GM18517 (cell line): ENCODE data around the gene HCN4.

ENCODE experiments used
- ATAC-seq: cut with Tn5 transposase; IDR thresholded peaks from one replicate; pipeline ENCODE4 v1.9.1; 2021; ENCODE audit warnings: mild to moderate bottlenecking, moderate library complexity; ENCODE audit not compliant: unreplicated experiment

HCN4 gene

GRCh38 chr15:73382115-73382514 lies 13.4 kb upstream of the HCN4 start:
- ATAC-seq: no peak

DNA sequence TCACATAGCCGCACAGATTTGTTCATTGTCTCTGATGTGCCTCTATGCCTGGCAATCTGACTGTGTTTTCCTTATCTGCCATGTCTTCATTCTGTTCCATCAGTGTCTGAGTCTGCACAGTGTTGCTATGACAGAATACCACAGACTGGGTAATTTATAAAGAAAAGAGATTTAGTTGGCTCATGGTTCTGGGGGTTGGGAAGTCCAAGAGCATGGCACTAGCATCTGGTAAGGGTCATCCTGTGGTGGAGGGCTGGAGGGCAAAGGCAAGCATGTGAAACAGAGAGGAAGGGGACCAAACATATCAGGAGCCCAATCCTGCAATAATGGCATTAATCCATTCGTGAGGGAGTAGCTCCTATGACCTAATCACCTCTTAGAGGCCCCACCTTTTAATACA lies 11.9 kb upstream of the HCN4 start:
- no peak for ATAC-seq

DNA sequence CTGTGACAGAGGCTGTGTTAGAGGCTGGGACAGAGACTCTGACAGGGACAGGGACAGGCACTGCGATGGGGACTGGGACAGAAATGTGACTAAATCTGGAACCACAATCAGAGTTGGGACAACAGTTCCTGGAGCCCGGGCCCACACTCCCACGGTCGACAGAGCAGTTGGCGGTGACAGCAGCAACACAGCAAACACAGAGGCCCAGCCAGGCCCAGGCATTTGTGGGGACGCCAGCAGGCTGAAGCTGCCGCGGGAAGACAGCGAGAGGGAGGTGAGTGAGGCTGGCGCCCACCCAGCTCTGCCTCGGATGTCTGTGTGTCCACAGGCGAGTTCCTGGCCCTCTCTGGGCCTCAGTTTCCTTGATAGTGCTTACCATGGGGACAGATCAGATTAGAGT lies 9.3 kb upstream of the HCN4 start:
- ATAC-seq: no peak

DNA sequence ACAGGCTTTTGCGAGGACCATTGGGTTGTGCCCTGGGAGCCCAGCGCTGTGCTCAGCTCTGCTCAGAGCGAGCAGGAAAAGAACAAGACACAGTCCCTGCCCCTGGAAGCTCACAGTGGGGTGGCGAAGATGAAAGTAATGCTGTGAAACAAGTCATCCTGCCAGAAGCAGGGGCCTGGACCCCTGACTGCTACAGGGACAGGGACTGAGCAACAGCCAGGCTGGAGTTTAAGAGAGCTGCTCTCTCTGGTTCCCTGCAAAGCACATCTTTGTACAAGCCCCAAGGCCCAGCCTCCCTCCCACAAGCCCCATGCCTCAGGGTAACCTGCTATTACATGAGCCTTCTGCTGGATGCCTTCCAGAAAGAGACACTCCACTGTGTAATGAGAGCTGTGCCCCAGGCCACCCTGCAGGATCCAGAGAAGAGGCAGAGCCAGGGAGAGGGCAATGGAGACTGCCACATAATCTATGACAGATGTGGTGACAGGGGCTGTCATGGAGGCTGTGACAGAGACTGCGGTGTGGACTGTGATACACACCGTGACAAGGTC lies 7.1 kb upstream of the HCN4 start:
- ATAC-seq: no peak

DNA sequence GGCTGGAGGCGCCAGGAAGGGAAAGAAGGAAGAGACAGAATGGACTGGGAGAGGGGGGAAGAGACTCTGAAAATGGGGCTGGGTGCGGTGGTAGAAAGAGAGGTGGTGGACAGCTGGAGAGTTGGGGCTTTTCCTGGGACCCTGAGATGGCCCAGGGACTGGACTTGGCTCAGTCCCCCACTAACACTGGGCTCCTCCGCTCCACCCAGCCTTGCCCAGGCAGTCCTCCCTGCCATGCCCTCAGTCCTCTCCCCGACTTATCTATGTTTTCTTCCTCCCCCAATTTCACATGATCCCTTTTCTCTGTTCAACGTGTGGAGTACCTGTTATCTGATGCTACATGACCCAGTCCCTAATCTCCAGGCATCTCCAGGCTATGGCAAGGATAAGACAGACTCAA lies 6.3 kb upstream of the HCN4 start:
- ATAC-seq: no peak

- no peak for ATAC-seq
Measured at GRCh38 chr15:73374604-73375003, 5.8 kb upstream of the HCN4 start.

DNA sequence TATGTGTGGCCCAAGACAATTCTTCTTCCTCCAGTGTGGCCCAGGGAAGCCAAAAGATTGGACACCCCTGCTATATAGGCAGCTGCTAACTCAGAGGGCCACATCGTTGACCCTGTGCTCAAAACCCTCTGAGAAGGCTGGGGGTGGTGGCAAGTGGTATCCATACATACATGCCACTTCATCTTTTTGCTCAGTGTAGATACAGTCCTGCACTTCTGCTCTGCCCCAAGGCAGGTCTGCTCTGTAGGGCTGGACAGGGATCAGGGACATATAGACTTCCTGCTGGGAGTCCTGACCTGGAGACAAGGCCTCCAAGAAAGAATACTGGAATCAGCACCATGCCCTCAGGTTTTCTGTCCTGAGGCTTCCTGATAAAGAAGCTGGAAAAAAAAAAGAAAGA lies 4.5 kb upstream of the HCN4 start:
- no peak for ATAC-seq

DNA sequence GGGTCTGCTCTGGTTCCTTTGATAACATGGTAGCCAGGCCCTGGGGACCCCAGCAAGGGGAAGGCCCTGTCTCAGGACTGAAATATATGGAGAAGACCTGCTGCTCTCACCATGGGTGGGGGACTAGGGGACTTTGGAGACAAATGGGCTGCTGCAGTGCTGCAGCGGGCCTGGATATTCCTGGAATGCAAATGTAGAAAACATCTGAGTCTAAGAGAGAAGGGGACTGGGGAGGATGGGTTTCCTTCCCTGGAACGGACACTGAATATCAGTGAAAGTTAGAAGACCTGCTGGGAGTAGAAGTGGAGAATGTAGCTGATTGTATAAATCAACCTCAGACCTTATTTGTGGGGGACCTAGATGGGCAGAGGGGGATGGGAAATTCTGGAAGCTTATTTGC lies 3.1 kb upstream of the HCN4 start:
- ATAC-seq: no peak

GRCh38 chr15:73370151-73370550 lies 1.4 kb upstream of the HCN4 start:
- ATAC-seq: no peak

GRCh38 chr15:73369154-73369694 lies 466 bp upstream of the HCN4 start:
- no peak for ATAC-seq

DNA sequence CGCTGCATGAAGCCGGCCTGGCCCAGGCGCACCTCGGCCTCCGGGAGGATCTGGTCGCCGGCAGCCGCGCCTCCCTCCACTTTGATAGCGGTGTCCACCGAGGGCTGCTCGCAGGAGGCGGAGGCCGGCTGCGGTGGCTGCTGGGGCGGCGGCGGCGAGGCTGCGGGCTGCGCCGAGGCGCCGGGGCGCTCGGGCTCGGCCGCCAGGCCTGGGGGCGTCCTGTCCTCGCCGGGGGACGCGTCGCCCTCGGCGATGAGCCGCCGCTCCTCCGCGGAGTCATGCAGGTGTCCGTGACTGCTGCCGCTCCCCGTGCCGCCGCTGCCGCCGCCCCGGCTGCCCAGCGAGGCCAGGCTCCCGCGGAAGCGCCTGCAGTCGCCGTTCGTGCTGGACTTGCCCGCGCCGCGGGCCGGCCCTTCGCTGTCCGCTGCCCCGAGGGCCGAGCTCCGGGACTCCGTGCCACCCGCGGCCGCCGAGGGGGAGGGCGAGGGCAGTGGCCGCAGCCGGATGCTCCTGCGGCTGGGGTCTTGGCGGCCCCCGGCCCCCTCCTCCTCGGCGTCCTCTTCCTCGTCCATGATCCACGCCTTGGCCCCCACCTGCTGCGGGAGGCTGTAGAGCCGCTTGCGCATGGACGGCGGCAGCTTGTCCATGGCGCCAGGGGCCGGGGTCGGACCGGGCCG lies 996 bp downstream of the HCN4 start:
- ATAC-seq: no peak

DNA sequence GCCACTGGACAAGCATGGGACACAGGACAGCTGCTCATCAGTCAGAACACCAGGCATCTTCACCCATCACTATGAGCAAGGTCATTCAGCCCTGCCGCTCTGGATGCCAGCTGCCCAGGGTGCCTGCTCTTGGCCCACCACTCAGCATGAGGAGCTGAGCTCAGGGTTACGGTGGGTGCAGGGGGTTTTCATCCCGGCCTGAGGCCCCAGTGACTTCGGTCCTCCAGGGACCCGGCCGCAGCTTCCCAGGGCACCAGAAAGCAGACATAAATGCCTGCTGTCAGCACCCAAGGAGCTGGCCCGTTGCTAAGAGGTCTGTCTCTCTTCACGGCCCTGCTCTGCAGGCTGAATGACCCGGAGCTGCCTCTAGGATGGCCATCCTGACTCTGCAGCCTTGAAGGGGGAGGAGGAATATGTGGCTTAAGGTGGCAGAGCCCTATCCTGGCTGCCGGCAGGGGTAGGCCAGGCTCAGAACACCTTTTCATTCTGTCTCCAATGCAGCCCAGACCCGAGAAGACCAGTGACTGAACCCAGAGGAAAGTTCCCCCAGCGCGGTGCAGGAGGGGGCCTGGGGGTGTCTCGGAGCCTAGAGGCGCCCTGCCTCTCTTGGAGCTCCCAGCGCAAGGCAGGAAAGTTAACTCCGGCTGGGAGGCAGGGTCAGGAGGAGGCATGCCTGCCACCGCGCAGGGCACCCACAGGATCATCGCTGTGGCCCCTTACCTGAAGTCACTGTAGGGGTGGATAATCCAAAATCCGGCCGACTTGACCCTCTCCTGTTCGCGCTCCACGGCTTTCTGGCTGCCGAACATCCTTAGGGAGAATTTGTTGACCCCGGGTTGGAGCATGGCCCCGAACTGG lies 1.8 kb downstream of the HCN4 start:
- no peak for ATAC-seq

- no peak for ATAC-seq
Measured at GRCh38 chr15:73364070-73364469, 4.7 kb downstream of the HCN4 start.

- no peak for ATAC-seq
Measured at GRCh38 chr15:73362900-73363299, 5.9 kb downstream of the HCN4 start.

DNA sequence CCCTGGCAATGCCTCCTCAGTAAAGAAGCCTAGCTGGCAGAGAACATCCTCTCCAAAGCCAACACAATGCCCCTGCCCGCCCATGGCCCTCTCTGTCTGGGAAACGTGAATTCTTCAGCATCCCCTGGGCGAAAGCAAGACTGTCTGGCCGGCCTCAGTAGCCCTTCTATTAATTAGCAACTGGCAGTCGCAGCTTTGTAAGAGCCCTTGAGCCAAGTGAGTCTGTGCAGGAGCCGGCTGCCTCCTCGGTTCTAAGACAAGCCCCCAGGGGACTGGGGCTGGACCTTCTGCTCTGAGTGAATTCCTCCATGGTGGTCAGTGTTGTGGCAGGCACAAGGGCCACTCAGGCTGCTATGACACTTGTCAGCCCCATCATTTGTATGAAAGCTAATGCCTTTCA lies 7.4 kb downstream of the HCN4 start:
- no peak for ATAC-seq

GRCh38 chr15:73359651-73360050 lies 9.1 kb downstream of the HCN4 start:
- no peak for ATAC-seq

- no peak for ATAC-seq
Measured at GRCh38 chr15:73357999-73358665, 10.6 kb downstream of the HCN4 start.

DNA sequence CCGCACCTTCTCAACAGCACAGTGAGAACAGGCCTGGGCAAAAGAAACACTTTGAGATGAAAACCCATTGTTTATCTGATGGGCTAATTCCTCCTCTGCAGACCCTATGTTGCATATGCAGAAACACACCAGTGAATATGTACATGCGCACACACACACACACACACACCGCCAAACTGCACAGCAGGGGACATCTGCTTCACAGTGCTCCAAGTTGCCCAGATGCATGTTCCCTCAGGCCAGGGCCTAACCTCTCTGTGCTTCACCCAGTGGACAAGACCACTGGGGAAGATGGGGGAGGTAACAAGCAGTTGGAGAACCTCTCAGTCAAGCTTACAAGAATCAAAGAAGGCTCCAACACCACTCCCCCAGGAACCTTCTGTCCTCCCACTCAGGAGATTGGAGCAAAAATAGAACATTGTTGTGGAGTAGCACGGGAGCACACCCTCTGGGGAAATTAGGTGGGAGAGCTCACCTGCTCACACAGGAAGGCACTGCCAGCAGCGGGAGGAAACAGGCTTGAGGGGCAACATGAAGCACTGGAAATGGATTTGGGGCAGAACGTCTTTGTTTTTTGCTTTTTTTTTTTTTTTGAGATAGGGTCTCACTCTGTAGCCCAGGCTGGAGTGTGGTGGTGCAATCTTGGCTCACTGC lies 13.0 kb downstream of the HCN4 start:
- ATAC-seq: no peak

- no peak for ATAC-seq
Measured at GRCh38 chr15:73354241-73354640, 14.5 kb downstream of the HCN4 start.

GRCh38 chr15:73353734-73354133 lies 15.0 kb downstream of the HCN4 start:
- no peak for ATAC-seq

DNA sequence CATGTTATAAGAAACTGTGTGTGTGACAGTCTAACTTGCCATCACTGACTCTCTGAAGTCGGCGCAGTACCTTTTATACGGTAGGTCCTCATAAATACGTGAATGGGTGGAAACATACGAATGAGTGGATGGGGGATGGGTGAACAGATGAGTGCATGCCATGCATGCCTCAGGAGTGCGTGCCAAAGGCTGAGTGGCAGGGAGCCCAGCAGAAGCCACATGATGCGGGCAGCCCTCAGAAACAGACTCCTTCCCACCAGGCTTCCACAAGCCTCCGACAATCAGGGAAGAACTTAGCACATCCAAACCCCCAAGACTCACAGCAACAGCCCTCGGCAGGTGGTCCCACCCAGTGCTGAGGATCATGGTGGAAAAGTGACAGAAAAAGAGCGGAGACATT lies 16.7 kb downstream of the HCN4 start:
- ATAC-seq: no peak
